A673 (cell line): ENCODE data around the gene SLC41A3.

ENCODE experiments used
- EZH2 ChIP-seq: fragments of 200-600 bp; sonication (generic); IDR thresholded peaks from 2 replicates; pipeline ENCODE4 v1.6.1; 2017; ENCODE audit warnings: borderline replicate concordance, low read depth, mild to moderate bottlenecking, mixed read lengths, antibody characterized with exemption, low read length; ENCODE audit not compliant: poor library complexity, severe bottlenecking
- TF ChIP-seq, protein P1 (sequence below): fragments of 300-800, 200-600 bp; sonication (generic); conservative IDR thresholded peaks from 2 replicates; pipeline ENCODE4 v1.5.1; 2017; ENCODE audit warnings: low read depth, mild to moderate bottlenecking, antibody characterized with exemption, low read length, moderate library complexity, mixed read lengths

- TF ChIP-seq, protein P1, sequence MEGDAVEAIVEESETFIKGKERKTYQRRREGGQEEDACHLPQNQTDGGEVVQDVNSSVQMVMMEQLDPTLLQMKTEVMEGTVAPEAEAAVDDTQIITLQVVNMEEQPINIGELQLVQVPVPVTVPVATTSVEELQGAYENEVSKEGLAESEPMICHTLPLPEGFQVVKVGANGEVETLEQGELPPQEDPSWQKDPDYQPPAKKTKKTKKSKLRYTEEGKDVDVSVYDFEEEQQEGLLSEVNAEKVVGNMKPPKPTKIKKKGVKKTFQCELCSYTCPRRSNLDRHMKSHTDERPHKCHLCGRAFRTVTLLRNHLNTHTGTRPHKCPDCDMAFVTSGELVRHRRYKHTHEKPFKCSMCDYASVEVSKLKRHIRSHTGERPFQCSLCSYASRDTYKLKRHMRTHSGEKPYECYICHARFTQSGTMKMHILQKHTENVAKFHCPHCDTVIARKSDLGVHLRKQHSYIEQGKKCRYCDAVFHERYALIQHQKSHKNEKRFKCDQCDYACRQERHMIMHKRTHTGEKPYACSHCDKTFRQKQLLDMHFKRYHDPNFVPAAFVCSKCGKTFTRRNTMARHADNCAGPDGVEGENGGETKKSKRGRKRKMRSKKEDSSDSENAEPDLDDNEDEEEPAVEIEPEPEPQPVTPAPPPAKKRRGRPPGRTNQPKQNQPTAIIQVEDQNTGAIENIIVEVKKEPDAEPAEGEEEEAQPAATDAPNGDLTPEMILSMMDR: no peak
- TF ChIP-seq EZH2: no peak
Measured at GRCh38 chr3:126109880-126110235, 25.9 kb upstream of the SLC41A3 start.
